HepG2 (cell line): Measurements from ENCODE around the gene KCNQ2. TPM values are rescaled to one million over a fixed set of nuclear protein-coding genes. Genes with fewer than 3 reads are reported as not detected.

Experiments used
- BCL6 ChIP-seq: IDR thresholded peaks from 2 replicates; pipeline ENCODE4 v1.6.1; 2016; ENCODE audit warnings: missing genetic modification reagents, missing compliant biosample characterization
- ESRRA ChIP-seq: sonication (generic); formaldehyde crosslinking; IDR thresholded peaks from 2 replicates; pipeline ENCODE4 v1.5.1; 2020; ENCODE audit warnings: mild to moderate bottlenecking, low read depth, missing genetic modification reagents
- FOXO1 ChIP-seq: sonication (generic); formaldehyde crosslinking; IDR thresholded peaks from 2 replicates; pipeline ENCODE4 v1.4.0; 2020; ENCODE audit warnings: missing genetic modification reagents
- FOXP1 ChIP-seq, 2 experiments: fragments of 450-650 bp in 1 of 2; IDR thresholded peaks; 2 replicates each; pipeline ENCODE4 v1.6.1; 2017 to 2018; ENCODE audit warnings: antibody characterized with exemption in 1 of 2
- GABPB1 ChIP-seq: IDR thresholded peaks from 2 replicates; pipeline ENCODE4 v1.6.1; 2016; ENCODE audit warnings: mild to moderate bottlenecking, missing genetic modification reagents, moderate library complexity, missing compliant biosample characterization
- GPN1 ChIP-seq: sonication (generic); formaldehyde crosslinking; IDR thresholded peaks from 2 replicates; pipeline ENCODE4 v1.5.1; 2020; ENCODE audit warnings: missing genetic modification reagents, borderline replicate concordance
- NFYC ChIP-seq: IDR thresholded peaks from 2 replicates; pipeline ENCODE4 v1.6.1; 2016; ENCODE audit warnings: missing genetic modification reagents, missing compliant biosample characterization
- POLR2A ChIP-seq, 2 experiments: IDR thresholded peaks; 2 replicates each; pipeline ENCODE4 v1.6.1; 2011; ENCODE audit warnings: low read depth in 2 of 2, low read length in 2 of 2, mild to moderate bottlenecking in 1 of 2, moderate library complexity in 1 of 2; ENCODE audit not compliant: insufficient read depth in 1 of 2
- RBFOX2 ChIP-seq: fragments of 200-400 bp; formaldehyde crosslinking; IDR thresholded peaks from 2 replicates; pipeline ENCODE4 v1.6.1; 2017; ENCODE audit warnings: low read depth, mild to moderate bottlenecking, low read length
- SOX5 ChIP-seq: IDR thresholded peaks from 2 replicates; pipeline ENCODE4 v1.6.1; 2016; ENCODE audit warnings: borderline replicate concordance
- TBX2 ChIP-seq: sonication (generic); formaldehyde crosslinking; IDR thresholded peaks from 2 replicates; pipeline ENCODE4 v1.5.0; 2020; ENCODE audit warnings: missing genetic modification reagents, mild to moderate bottlenecking, borderline replicate concordance
- ZFX ChIP-seq: sonication (generic); formaldehyde crosslinking; IDR thresholded peaks from 2 replicates; pipeline ENCODE4 v1.4.0; 2020; ENCODE audit warnings: mild to moderate bottlenecking, low read depth, missing genetic modification reagents, moderate library complexity
- ZIK1 ChIP-seq: sonication (generic); formaldehyde crosslinking; IDR thresholded peaks from 2 replicates; pipeline ENCODE4 v1.5.0; 2020; ENCODE audit warnings: mild to moderate bottlenecking, low read depth, missing genetic modification reagents, borderline replicate concordance
- ZNF251 ChIP-seq: sonication (generic); formaldehyde crosslinking; IDR thresholded peaks from 2 replicates; pipeline ENCODE4 v1.9.0; 2021; ENCODE audit warnings: mild to moderate bottlenecking, missing genetic modification reagents
- ZNF350 ChIP-seq: sonication (generic); formaldehyde crosslinking; IDR thresholded peaks from 2 replicates; pipeline ENCODE4 v1.4.0; 2020; ENCODE audit warnings: mild to moderate bottlenecking, low read depth, missing genetic modification reagents, borderline replicate concordance
- ZNF530 ChIP-seq: sonication (generic); formaldehyde crosslinking; IDR thresholded peaks from 2 replicates; pipeline ENCODE4 v1.5.0; 2020; ENCODE audit warnings: low read depth, mild to moderate bottlenecking, missing genetic modification reagents
- ZNF878 ChIP-seq: sonication (generic); formaldehyde crosslinking; IDR thresholded peaks from 2 replicates; pipeline ENCODE4 v1.8.1; 2023; ENCODE audit warnings: mild to moderate bottlenecking, missing genetic modification reagents, moderate library complexity
- polyA plus RNA-seq, 8 experiments: library from polyadenylated mRNA; depleted of rRNA in 3 of 8; stranded (reverse) in 7 of 8; unstranded in 1 of 8; fragments of >200 nt; fragmentation: Illumina TruSeq in 4 of 8; extraction: Trizol in 4 of 8; gene quantifications; 2 replicates each; pipeline versions ENCODE4 v1.2.1 to v1.2.3, GENCODE V29; 2011 to 2016; ENCODE audit warnings: low read depth in 4 of 8, missing spikeins in 1 of 8, mixed read lengths in 1 of 8; ENCODE audit not compliant: insufficient read depth in 1 of 8
- total RNA-seq, 5 experiments: library from RNA; depleted of rRNA; stranded (reverse); fragments of >200 nt; fragmentation: Illumina TruSeq; extraction: Trizol; gene quantifications; 2 replicates each; pipeline ENCODE4 v1.2.3, GENCODE V29; 2016; ENCODE audit warnings: low read depth in 1 of 5
- TF ChIP-seq, protein P1 (sequence below): sonication (generic); formaldehyde crosslinking; IDR thresholded peaks from 2 replicates; pipeline ENCODE4 v1.5.1; 2020; ENCODE audit warnings: mild to moderate bottlenecking, missing genetic modification reagents, moderate library complexity
- TF ChIP-seq, protein P2 (sequence below): sonication (generic); formaldehyde crosslinking; IDR thresholded peaks from 2 replicates; pipeline ENCODE4 v1.4.0; 2020; ENCODE audit warnings: missing genetic modification reagents; ENCODE audit errors: not compliant biosample characterization
- TF ChIP-seq, protein P3 (sequence below): sonication (generic); formaldehyde crosslinking; conservative IDR thresholded peaks from 2 replicates; pipeline ENCODE4 v1.4.0; 2020; ENCODE audit warnings: mild to moderate bottlenecking, missing genetic modification reagents, moderate library complexity
- TF ChIP-seq, protein P4 (sequence below): sonication (generic); formaldehyde crosslinking; IDR thresholded peaks from 2 replicates; pipeline ENCODE4 v1.9.0; 2022; ENCODE audit warnings: low read depth, missing genetic modification reagents

The KCNQ2 gene
- total and polyA plus RNA-seq, 2 of the 13 experiments (the other 11 are each of a cell fraction or from before 2014, with no cell fraction given), result not detected

DNA sequence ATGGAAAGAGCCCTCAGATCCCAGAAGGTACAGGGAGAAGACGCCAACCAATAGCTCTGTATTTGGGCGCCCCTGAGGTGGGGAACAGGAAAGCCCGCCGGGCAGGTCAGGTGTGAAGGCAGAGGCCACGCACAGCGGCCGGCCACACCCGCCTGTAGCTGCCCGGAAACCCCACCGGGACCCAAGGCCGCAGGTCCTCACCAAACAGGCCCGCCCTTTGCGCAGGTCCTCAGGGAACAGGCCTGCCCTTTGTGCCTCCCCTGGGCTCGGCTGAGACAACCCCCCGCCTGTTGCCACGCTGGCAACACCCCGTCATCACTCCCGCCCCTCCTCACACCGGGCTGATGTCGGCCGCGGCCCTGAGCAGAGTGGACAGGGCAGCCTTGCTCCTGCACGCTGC is 66.4 kb downstream of the KCNQ2 start (continued):
- TF ChIP-seq GABPB1 (peak; percentile 60; the same call in 1 of the 2 replicates), ZIK1 (CRISPR knock-in tag) (no peak), BCL6 (CRISPR knock-in tag) (no peak), RBFOX2 (peak; percentile 34; the same call in 1 of the 2 replicates), TBX2 (CRISPR knock-in tag) (no peak; the same call in 1 of the 2 replicates), POLR2A (IDR thresholded peaks at IDR 0.05; ENCODE audit: insufficient read depth in 1 of 2, low read depth in 2 of 2, low read length in 2 of 2) (no peak), NFYC (CRISPR knock-in tag) (no peak), FOXO1 (CRISPR knock-in tag) (peak; percentile 38; the same call in 1 of the 2 replicates), ZNF878 (CRISPR knock-in tag) (0 out of 2 replicates have a peak, but pooled peaks have one; percentile 40), ESRRA (CRISPR knock-in tag) (no peak), ZNF350 (0 out of 2 replicates have a peak, but pooled peaks have one; percentile 19), FOXP1 (IDR thresholded peaks at IDR 0.05) (no peak), FOXP1 (CRISPR knock-in tag; IDR thresholded peaks at IDR 0.05) (no peak), ZNF530 (CRISPR knock-in tag) (no peak), GPN1 (no peak), SOX5 (CRISPR knock-in tag) (no peak), ZNF251 (CRISPR knock-in tag) (no peak), ZFX (CRISPR knock-in tag) (peak; percentile 81)
- TF ChIP-seq, protein P1, sequence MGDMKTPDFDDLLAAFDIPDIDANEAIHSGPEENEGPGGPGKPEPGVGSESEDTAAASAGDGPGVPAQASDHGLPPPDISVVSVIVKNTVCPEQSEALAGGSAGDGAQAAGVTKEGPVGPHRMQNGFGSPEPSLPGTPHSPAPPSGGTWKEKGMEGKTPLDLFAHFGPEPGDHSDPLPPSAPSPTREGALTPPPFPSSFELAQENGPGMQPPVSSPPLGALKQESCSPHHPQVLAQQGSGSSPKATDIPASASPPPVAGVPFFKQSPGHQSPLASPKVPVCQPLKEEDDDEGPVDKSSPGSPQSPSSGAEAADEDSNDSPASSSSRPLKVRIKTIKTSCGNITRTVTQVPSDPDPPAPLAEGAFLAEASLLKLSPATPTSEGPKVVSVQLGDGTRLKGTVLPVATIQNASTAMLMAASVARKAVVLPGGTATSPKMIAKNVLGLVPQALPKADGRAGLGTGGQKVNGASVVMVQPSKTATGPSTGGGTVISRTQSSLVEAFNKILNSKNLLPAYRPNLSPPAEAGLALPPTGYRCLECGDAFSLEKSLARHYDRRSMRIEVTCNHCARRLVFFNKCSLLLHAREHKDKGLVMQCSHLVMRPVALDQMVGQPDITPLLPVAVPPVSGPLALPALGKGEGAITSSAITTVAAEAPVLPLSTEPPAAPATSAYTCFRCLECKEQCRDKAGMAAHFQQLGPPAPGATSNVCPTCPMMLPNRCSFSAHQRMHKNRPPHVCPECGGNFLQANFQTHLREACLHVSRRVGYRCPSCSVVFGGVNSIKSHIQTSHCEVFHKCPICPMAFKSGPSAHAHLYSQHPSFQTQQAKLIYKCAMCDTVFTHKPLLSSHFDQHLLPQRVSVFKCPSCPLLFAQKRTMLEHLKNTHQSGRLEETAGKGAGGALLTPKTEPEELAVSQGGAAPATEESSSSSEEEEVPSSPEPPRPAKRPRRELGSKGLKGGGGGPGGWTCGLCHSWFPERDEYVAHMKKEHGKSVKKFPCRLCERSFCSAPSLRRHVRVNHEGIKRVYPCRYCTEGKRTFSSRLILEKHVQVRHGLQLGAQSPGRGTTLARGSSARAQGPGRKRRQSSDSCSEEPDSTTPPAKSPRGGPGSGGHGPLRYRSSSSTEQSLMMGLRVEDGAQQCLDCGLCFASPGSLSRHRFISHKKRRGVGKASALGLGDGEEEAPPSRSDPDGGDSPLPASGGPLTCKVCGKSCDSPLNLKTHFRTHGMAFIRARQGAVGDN, result peak; percentile 80
- TF ChIP-seq, protein P2, sequence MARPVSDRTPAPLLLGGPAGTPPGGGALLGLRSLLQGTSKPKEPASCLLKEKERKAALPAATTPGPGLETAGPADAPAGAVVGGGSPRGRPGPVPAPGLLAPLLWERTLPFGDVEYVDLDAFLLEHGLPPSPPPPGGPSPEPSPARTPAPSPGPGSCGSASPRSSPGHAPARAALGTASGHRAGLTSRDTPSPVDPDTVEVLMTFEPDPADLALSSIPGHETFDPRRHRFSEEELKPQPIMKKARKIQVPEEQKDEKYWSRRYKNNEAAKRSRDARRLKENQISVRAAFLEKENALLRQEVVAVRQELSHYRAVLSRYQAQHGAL (CRISPR knock-in tag), result no peak
- TF ChIP-seq, protein P3, sequence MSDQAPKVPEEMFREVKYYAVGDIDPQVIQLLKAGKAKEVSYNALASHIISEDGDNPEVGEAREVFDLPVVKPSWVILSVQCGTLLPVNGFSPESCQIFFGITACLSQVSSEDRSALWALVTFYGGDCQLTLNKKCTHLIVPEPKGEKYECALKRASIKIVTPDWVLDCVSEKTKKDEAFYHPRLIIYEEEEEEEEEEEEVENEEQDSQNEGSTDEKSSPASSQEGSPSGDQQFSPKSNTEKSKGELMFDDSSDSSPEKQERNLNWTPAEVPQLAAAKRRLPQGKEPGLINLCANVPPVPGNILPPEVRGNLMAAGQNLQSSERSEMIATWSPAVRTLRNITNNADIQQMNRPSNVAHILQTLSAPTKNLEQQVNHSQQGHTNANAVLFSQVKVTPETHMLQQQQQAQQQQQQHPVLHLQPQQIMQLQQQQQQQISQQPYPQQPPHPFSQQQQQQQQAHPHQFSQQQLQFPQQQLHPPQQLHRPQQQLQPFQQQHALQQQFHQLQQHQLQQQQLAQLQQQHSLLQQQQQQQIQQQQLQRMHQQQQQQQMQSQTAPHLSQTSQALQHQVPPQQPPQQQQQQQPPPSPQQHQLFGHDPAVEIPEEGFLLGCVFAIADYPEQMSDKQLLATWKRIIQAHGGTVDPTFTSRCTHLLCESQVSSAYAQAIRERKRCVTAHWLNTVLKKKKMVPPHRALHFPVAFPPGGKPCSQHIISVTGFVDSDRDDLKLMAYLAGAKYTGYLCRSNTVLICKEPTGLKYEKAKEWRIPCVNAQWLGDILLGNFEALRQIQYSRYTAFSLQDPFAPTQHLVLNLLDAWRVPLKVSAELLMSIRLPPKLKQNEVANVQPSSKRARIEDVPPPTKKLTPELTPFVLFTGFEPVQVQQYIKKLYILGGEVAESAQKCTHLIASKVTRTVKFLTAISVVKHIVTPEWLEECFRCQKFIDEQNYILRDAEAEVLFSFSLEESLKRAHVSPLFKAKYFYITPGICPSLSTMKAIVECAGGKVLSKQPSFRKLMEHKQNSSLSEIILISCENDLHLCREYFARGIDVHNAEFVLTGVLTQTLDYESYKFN (CRISPR knock-in tag), result peak; percentile 43
- TF ChIP-seq, protein P4, sequence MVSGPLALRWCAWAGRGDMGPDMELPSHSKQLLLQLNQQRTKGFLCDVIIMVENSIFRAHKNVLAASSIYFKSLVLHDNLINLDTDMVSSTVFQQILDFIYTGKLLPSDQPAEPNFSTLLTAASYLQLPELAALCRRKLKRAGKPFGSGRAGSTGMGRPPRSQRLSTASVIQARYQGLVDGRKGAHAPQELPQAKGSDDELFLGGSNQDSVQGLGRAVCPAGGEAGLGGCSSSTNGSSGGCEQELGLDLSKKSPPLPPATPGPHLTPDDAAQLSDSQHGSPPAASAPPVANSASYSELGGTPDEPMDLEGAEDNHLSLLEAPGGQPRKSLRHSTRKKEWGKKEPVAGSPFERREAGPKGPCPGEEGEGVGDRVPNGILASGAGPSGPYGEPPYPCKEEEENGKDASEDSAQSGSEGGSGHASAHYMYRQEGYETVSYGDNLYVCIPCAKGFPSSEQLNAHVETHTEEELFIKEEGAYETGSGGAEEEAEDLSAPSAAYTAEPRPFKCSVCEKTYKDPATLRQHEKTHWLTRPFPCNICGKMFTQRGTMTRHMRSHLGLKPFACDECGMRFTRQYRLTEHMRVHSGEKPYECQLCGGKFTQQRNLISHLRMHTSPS (CRISPR knock-in tag), result no peak
